ENCODE results near the gene RALGPS1.

GRCh38 chr9:127114606-127115005 is 200.0 kb downstream of the RALGPS1 start:
- TF ChIP-seq, protein P1, sequence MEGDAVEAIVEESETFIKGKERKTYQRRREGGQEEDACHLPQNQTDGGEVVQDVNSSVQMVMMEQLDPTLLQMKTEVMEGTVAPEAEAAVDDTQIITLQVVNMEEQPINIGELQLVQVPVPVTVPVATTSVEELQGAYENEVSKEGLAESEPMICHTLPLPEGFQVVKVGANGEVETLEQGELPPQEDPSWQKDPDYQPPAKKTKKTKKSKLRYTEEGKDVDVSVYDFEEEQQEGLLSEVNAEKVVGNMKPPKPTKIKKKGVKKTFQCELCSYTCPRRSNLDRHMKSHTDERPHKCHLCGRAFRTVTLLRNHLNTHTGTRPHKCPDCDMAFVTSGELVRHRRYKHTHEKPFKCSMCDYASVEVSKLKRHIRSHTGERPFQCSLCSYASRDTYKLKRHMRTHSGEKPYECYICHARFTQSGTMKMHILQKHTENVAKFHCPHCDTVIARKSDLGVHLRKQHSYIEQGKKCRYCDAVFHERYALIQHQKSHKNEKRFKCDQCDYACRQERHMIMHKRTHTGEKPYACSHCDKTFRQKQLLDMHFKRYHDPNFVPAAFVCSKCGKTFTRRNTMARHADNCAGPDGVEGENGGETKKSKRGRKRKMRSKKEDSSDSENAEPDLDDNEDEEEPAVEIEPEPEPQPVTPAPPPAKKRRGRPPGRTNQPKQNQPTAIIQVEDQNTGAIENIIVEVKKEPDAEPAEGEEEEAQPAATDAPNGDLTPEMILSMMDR (conservative IDR thresholded peaks at IDR 0.05), result no peak
- TF ChIP-seq ZFX (IDR thresholded peaks at IDR 0.05), result no peak
